ENCODE data around the gene PRRX2.

- TF ChIP-seq POLR2A (IDR thresholded peaks at IDR 0.05) (no peak), CTCF (IDR thresholded peaks at IDR 0.05) (no peak), EP300 (IDR thresholded peaks at IDR 0.05) (no peak)
These were observed 520 bp downstream of the PRRX2 start for GRCh38 chr9:129665814-129666520.
